GM18508 (cell line): Measurements from ENCODE around the gene MYO1G.
A peak's percentile ranks its signal among the peaks of the same experiment; 100 is the strongest.

ENCODE experiments used
- ATAC-seq: cut with Tn5 transposase; IDR thresholded peaks from one replicate; pipeline ENCODE4 v1.9.1; 2021; ENCODE audit warnings: moderate number of reproducible peaks; ENCODE audit not compliant: insufficient read depth, unreplicated experiment

Gene MYO1G

GRCh38 chr7:44981035-44981706 is 2.4 kb upstream of the MYO1G start:
- no peak for ATAC-seq

GRCh38 chr7:44980393-44981034 is 1.7 kb upstream of the MYO1G start:
- ATAC-seq, result peak; percentile 29

DNA sequence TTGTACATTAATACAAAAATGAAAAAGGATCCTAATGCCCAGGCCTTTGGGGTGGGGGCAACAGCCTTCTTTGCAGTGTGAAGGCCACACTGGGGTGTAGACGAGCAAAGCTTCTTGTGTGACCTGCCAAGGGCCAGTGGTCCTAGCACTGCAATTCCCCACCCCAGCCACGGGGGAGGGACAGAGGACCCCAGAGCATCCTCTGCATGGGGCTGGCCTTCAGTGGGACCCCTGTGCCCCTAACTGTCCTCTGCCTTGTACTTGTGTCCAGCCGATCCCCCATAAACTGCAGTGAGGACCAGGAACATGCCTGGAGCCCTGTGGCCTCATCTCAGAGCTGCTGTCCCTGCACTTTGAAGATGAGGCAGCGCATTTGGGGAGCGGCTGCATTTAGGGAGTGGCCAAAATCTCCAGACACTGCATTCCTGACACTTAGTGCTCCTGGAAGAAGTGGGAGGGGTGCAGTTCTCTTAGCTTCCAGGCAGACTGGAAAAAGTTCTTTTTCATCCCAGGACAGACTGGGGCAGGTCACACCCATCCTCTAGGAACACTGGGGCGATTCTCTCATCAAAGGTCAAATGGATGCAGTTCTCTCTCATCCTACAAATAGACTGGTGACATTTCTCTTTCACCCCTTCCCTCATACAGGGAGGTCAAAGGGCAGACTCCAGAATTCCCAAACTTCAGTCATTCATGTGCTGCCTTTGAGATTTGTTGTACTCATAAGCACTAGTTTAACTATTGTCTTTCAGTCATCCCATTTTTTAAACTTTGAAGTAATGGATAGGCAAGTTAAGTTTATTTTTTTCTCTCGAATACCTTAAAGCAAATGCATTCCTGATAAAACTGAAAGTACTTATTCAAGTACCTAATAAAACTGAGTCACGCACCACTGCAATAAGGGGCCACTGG is 922 bp upstream of the MYO1G start:
- peak; percentile 2 for ATAC-seq

DNA sequence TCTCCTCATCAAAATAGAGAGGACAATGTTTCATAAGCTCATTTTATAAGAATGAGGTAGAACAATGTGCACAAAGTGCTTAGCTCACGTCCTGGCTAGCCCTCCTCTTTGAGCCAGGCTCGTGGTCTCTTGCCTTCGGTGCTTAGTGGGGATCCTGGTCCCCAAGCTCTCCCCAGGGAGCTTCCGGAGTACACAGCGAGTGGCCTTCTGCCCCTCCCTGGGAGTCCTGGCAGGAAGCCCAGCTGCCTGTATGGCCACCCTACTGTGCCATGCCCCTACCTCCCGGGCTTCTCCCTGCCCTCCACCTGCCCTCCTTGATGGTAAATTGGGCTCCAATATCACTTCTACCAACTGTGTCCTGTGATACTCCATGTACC is 868 bp downstream of the MYO1G start:
- ATAC-seq, result no peak

DNA sequence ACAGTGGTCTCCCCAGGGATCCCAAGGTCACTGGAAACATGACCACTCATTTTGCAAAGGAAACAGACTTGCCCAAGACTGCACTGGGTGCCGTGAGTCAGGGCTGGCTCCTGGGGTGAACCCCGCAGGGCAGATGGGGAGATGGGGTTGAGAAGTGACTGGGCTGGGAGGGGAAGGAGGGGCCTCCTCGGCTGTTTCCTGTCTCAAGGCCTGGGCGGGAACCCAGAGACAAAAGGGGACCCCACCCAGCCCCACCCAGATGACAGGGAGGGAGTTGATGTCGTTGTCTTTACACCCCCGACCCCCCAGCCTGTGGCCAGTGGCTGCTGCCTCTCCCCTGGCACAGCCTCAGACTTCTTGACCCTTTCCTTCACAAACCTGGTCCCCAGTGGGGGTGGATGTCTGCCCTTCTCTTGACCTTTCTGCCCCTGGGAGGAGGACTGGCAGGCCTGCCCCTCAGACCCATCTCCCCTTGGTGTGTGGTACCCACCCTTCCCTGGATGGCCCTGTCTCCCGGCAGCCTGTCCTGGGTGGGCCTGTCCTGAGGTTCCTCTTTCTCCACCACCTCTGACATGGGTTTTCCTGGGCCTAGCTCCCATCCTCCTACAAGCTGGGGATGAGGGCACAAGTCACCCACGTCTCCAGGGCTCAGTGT is 1.4 kb downstream of the MYO1G start:
- no peak for ATAC-seq

GRCh38 chr7:44976746-44977196 is 2.0 kb downstream of the MYO1G start:
- ATAC-seq, result no peak

GRCh38 chr7:44976040-44976745 is 2.6 kb downstream of the MYO1G start:
- ATAC-seq, result no peak

DNA sequence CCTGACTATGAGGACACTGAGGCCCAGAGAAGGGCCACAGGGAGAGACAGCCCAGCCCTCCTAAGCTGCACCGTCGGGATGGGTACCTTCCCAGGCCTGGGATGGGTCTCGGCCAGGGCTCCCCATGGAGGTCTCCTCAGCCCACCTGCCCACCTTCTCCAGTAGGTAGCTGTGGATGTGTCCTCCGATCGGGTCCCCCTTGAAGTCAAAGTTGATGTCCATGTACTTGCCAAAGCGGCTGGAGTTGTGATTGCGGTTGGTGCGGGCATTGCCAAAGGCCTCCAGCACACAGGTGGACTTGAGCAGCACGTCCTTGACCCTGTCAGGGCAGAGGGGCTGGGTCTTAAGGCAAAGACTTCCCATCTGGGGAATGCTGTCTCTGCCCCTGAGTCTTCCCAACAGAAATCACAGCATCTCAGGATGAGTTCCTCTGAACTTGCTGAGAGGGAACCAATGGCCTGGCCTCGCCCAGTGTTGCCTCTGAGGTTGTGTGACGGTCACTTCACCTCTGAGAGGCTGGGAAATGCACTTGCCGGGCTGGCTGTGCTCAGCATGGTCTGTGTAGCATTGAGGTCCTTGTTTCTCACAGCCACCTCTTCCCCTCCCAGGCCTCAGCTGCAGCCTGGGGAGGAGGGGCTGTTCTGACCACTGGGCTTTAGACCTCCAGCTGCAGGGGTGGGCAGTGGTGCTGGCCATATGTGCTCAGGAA is 3.3 kb downstream of the MYO1G start:
- no peak for ATAC-seq

DNA sequence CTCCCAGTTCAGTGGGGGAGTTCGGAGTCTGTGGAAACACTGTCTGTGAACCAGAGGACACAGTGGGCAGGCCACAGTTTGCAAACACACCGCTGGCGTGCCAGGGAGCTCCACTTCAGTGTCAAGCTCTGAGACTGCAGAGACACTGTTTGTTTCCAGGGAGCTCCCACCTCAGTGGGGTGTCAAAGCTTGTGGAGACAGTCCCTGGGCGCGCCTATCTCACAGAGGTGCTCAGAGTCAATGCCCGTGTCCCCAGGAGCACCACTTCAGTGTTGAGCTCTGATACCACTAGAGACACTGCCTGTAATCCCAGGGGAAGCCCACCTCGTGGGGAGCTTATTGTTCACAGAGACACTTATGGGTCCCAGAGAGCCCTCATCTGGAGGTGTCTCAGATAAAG is 4.3 kb downstream of the MYO1G start:
- ATAC-seq, result no peak

GRCh38 chr7:44973610-44974401 is 5.0 kb downstream of the MYO1G start:
- no peak for ATAC-seq

DNA sequence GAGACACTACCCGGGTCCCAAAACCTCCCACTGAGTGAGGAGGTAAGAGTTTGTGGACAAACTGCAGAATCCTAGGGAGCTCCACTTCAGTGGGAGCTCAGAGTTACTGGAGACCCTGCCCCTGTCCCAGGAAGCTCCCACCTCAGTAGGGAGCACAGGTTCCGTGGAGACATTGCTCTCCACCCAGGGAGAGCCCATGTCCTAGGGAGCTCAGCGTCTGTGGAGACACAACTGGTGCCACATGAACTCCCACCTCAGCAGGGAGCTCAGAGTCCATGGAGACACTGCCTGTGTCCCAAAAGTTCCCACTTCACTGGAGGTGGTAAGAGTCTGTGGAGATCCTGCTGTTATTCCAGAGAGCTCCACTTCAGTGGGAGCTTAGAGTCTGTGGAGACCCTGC is 6.3 kb downstream of the MYO1G start:
- no peak for ATAC-seq

DNA sequence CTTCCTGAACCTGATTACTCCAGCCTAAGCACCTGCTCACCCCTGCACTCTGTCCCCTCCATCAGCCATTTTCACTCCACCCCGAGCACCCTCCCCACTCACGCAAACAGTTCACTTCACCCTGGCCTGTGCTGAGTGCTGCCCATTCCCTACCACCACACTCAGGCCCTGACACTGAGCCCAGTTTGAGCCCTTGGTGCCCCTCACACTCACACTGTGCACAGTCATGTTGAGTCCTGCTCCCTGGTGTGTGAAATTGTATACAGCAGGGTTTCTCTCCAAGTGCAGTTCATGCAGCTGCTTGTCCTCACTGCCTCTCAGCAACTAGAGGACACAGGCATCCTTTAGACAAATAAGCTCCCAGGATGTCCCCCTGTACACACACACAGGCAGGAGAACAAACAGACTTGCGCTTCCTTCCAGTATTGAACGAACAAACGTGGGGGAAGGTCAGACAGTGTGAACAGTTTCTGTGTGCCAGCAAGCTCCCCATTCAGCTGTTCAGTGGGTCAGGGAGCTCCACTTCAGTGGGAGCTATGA is 6.8 kb downstream of the MYO1G start:
- no peak for ATAC-seq

DNA sequence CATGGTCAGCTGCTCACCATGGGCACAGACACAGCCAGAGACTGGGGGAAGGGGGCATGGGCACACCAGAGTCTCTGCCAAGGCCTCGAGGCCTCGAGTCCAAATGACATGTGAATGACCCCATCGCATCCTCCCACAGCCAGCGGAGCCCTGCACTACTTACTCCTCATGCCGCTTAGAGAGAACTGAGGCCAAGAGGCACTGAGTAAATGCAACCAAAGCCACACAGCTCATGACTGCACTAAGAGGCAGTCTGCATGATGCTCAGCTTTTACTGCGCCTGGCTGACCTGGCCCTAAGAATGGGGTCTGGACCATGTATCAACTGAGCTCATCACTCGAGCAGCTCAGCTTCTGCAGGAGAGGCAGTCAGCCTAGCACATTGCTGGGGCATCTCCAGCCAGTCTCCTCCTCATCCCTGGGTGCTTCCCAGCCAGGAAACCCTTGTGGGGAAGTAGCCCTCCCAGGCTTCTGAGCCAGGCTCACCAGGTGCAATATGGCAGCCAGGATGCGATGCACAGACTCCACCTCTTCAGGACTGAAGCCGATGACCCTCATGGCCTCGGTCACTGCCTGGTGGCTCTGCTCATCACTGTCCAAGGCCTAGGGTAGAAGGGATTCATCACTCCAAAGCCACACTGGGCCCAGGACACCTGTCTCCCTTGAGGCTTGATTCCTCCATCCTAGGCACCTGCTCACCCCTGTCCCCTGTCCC is 7.5 kb downstream of the MYO1G start:
- ATAC-seq, result no peak

DNA sequence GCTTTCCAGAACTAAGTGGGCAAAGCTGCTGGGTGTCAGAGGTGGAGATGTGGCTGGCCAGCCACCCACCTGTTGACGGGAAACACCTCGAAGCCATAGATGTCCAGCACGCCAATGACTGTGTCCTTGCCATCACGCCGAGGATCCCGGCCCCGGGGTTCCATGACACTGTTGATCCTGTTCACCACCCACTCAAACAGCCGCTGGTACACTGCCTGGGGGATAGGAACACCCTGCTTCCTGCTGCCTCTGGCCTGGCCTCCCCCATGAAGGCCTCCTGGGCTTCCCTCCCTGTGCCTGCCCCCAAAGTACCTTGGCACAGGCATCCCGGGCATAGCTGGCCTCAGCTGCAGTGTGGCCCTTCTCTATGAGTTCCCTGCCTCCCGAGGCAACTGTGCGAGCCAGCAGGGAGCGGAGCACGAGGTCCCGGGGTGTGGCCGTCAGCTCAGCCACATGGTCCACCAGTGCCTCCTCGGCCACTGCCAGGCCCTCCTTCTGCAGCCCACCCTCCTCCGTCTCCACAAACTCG is 8.2 kb downstream of the MYO1G start:
- no peak for ATAC-seq

DNA sequence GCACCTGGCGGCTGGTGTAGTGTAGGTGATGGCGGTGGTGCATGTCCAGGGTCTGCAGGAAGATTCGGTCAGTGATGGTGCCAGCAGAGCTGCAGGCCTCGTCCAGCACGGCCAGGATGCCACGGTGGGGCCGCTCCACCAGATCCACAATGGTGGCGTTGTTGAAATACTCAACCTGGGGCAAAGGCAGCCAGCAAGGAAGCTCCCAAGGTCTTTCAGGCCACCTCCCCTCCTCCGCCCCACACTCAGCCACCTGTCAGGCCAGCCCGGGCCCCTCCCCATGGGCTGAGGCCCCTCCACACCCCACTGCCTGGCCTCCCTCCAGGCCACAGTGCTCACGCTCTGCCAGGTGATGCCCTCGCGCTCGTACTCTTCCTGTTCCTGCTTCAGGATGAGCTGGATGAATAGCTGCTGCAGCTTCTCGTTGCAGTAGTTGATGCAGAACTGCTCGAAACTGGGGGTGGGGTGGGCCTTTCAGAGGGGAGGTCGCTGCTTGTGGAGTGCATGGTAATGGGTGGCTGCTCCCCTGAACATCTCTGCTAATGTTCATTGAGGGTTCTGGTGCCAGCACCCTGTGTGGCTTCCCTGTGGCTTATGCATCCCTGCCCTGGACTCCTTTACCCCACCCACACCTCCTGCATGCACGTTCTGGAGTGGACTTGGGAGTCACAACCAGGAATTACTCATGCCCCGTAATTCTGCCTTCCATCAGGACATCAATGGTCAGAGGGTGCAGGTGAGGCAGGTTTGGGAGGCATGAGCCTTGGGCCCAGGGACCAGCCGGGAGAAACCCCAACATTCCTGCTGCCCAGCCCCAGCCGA is 8.9 kb downstream of the MYO1G start:
- ATAC-seq, result no peak

DNA sequence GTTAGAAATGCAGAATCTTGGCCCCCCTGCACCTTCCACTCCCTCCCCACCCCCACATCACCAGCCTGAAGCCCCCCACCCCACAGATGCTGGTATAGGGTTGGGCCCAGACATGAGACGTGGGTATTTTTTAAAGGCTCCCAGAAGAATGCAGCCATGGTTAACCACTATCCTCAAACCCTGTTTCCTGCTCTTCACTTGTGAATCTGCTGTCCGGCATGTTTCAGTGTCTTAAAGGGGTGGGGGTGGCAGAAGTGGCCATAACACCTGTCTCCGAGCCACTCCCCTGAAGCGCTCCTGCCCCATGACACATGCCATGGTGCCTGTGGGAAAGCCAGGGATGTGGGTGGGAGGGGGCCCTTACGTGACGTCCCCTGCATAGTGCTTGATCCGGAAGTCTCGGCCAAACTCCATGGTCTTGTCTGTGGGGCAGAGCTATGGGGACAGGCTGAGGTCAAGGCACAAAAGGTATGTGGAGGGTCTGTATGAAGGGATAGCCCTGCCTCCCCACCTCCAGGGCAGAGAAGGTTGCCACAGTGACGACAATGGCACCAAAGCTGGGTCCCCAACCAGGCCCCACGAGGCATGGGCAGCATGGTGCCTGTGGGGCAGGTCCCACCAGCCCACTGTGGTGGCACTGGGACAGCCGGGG is 9.6 kb downstream of the MYO1G start:
- ATAC-seq, result no peak
